Activated T-cell treated with anti-CD3 and anti-CD28 coated beads, Interleukin-2, amount 50 U/mL, for 1 hour (primary cell): ENCODE results near the gene GABRA4.
A peak's percentile ranks its signal among the peaks of the same experiment; 100 is the strongest.

Source experiments
- DNase-seq: peaks from one replicate; pipeline ENCODE4 v3.0.0-alpha.2; 2020

The GABRA4 gene

GRCh38 chr4:46993075-46994006, at the start of gene GABRA4:
Gene GABRA4 (minus strand): TSS chr4:46993581. CDS start chr4:46993424, 157 bp downstream.
- no peak for DNase-seq

- DNase-seq: no peak
These were observed 47.4 kb upstream of the GABRA4 start for GRCh38 chr4:47040828-47041227.

DNA sequence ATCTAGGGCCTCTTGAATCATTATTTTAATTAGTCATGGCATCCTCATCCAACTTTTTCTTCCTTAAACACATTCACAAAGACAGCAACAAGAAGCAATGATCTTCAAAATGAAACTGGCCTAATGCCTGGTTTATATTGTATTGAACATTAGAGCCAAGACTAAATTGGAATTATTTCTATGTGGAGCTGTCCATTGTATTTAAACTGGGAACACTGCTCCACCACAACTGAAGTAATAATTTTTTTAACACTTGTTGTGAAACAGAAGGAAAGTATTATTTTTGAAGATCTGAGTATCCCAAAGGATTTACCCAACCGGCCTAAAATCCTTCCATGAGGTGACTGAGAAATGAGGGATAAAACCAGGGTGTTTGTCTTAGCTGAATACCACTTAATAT, 44.9 kb upstream of the GABRA4 start:
- DNase-seq: no peak

- DNase-seq: peak; percentile 40
These were observed 39.2 kb upstream of the GABRA4 start for GRCh38 chr4:47032405-47033106.

DNA sequence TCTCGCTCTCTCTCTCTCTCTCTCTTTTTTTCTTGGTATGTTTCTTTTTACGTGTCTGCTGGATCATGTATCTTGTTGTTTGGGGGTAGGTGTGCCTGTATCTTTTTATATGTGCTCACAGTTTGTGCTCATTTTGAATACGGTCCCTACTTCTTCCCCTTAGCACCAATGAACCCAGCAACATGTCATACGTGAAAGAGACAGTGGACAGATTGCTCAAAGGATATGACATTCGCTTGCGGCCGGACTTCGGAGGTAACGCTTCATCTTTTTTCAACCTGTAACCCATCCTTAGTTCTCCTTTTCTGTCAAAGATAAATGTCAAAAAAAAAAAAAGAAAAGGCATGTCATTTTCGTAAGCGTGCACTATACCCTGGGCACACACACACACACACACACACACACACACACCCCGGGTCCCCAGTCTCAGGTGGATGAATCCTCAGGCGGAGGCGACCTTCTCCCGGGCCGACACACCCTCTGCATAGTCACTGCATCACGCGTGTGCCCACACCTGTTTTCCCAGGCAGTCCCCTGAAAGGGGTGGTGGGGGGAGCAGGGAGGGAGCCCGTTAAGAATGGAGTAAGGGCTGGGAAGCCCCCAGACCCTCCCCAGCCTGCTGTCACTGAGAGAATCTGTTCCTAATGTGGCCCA, 38.5 kb upstream of the GABRA4 start:
- no peak for DNase-seq

- DNase-seq: peak; percentile 32
These were observed 37.8 kb upstream of the GABRA4 start, which contains the start of gene GABRB1 for GRCh38 chr4:47031011-47031678. Gene GABRB1 (plus strand): TSS chr4:47031567.

GRCh38 chr4:47017494-47017893, 24.1 kb upstream of the GABRA4 start:
- DNase-seq: no peak

GRCh38 chr4:47017081-47017480, 23.7 kb upstream of the GABRA4 start:
- DNase-seq: no peak

DNA sequence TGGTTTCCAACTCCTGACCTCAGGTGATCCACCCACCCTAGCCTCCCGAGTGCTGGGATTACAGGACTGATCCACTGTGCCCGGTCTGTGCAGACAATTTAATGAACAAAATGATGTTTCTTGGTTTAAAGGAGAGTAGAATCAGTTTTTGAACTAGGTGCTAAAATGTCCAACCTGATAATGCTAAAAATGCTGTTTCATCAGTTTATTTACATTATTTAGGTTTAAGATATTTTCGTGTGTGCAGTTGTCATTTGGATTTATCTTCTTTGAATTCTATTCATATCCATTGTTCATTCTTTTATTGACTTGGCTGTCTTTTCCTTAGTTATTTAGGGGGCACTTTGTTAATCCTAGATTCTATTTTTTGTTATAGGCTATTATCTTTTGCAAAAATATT, 20.0 kb upstream of the GABRA4 start:
- DNase-seq: no peak

- DNase-seq: no peak
These were observed 19.3 kb upstream of the GABRA4 start for GRCh38 chr4:47012676-47013075.

GRCh38 chr4:47010912-47011446, 17.6 kb upstream of the GABRA4 start:
- no peak for DNase-seq

GRCh38 chr4:47010347-47010911, 17.0 kb upstream of the GABRA4 start:
- no peak for DNase-seq

GRCh38 chr4:47002580-47002979, 9.2 kb upstream of the GABRA4 start:
- DNase-seq: no peak

DNA sequence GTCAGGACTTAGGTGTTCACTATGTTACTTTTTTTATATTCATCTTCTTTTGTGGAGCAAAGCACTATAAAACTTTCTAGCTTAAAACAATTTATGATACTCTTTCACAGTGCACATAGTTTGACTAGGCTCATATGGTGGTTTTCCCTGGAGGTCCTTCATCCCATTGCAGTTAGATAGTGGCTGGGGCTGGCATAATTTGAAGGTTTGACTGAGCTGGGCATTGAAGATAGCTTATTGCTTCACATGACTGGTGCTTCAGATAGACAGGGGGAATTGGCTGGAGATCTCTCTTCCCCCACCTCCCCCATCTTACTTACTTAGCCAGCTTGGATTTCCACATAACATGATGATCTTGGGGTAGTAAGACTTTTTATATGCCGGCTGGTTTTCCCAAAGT, 7.0 kb upstream of the GABRA4 start:
- DNase-seq: no peak

DNA sequence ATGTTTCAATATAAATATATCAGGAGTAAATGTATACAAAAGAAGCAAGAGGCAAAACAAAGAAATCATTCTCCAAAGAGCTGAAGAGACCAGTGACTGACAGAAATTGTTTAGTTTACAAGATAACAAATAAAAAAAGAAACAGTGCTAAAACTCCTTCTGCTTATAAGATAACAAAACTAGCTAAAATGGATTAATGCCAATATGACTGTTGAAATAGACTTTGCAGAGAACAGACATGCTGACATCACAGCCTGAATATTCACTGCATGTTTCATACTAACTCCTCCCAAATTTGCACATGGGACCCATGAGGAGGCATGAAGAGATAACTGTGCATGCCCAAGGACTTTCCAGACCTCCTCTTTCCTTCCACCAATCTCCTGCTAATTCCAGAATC, 6.2 kb upstream of the GABRA4 start:
- DNase-seq: no peak

DNA sequence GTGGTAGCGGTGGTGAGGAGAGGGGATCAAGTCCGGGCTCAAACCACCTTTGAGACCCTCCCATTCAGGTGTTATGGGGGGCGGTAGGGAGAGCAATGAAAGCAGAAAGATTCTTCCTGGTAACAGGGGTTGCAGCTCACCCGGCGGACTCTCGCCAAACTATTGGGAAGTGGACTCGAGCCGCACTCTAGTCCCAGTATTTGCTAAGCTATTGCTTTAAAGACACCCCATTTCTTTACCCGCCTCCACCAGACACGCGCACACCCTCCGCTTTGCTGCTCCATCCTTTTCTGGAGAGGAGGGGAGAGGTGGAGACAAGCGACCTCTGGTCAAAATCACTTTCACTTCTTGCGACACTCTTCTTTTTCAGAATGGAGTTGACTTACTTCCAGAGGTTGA, 625 bp upstream of the GABRA4 start:
- no peak for DNase-seq

DNA sequence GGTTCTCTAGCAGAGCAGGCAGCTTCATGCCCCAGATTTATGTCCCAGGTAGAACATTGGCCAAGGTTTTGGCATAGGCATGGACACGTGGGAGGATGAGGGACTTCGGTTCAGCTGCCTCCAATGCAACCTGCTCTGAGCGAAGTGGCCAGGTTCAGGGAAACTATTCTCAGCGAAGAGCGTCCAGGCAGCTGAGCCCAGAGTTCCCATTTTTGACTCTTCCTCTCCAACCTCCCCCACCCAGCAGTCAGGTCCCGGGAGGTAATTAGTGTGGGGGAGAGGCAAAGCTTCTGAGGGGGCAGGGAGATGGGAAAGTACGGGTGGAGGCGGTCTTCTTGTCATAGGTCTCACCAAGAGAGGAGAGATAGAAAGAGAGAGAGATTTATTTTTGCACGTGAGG, 1.0 kb downstream of the GABRA4 start:
- no peak for DNase-seq

GRCh38 chr4:46986922-46987638, 6.3 kb downstream of the GABRA4 start:
- no peak for DNase-seq

- no peak for DNase-seq
These were observed 8.6 kb downstream of the GABRA4 start for GRCh38 chr4:46984781-46985180.

DNA sequence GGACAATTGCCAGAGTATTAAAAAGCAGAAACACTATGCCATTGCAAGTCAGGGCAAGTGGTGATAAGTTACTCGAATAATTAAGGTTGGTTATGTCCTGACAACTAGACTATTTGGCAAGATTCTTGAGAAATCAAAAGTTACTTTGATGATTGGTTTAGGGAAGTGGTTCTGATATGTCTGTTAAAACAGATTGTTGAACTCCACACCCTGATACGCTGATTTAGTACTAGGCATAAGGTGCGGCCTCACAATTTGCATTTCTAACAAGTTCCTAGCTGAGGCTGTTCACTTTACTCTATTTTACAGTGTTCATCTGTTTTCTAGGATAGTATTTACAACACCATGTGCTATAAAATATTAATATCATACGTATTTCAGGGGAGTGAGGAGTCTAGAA, 12.5 kb downstream of the GABRA4 start:
- no peak for DNase-seq

DNA sequence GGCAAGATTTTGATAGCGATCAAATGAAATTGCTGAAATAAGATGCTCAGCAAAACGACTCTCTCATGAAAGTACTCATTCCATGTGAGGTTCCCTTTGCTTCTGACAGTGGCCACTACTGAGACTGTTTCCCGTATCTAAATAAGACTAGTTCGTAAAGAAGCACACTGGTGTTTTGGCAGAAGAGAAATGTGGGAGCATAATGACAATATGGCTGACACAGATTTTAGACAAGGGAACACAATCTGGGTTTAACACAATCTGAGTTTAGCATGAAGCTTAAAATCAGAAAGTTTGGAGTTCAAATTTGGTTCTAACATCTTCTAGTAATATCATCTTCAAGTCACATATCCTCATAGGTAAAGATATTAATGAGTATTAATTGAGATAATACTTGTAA, 13.7 kb downstream of the GABRA4 start:
- DNase-seq: no peak

DNA sequence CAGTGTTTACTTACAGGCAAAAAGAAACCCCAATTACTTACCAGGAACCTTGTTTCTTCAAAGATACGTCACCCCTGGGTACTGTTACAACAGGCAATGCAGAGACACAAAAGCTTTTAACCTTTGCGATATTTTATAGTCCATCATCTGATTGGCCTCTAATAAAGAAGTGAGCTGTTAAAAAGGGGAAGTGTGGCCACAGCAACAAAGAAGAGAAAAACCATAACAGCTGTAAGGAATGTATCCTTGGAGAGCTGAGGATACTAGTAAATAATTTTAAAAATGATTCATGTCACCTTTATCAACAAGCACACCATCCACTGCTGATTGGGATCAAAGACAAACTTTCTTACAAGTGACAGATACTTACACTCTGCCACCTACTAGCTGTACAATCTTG, 14.1 kb downstream of the GABRA4 start:
- DNase-seq: no peak
